PC-3 (cell line): Measurements from ENCODE around the gene KIRREL1. TPM values are rescaled to one million over a fixed set of nuclear protein-coding genes. Genes with fewer than 3 reads are reported as not detected.

Source experiments
- ATAC-seq: fragments of 200-7000 bp; cut with Tn5 transposase; 2 replicates; pipeline ENCODE4 v1.9.1; 2020; ENCODE audit warnings: mild to moderate bottlenecking, moderate library complexity
- BruUV-seq: library from RNA; stranded (reverse); fragments of 400-500 nt; replicated peaks from 2 replicates; lab custom pipeline; 2021; lab: Mats Ljungman, UMichigan
- CTCF ChIA-PET: fragments of 300-600 bp; sonication (Branson Sonifier 250); formaldehyde crosslinking; loops from one replicate; lab custom pipeline; 2022; ENCODE audit warnings: antibody characterized with exemption; lab: Charles Lee
- POLR2A ChIA-PET: fragments of 300-600 bp; sonication (Branson Sonifier 250); formaldehyde crosslinking; loops from one replicate; lab custom pipeline; 2022; ENCODE audit warnings: antibody characterized with exemption; ENCODE audit not compliant: unreplicated experiment; lab: Charles Lee
- DNase-seq: peaks from one replicate; pipeline ENCODE4 v3.0.0-alpha.2; 2015
- H2AFZ ChIP-seq: fragments of 300-600 bp; sonication (generic); 2 replicates; pipeline ENCODE4 v1.6.0; 2016; ENCODE audit warnings: antibody characterized with exemption, low read length
- H3F3A ChIP-seq: fragments of 300-600 bp; sonication (generic); one replicate; pipeline ENCODE4 v1.6.0; 2017; ENCODE audit warnings: antibody characterized with exemption, low read length, control low read depth, mild to moderate bottlenecking; ENCODE audit not compliant: unreplicated experiment
- H3K27ac ChIP-seq: fragments of 300-600 bp; sonication (generic); 2 replicates; pipeline ENCODE4 v1.5.1; 2016; ENCODE audit warnings: mild to moderate bottlenecking, low read length
- H3K27me3 ChIP-seq: fragments of 300-600 bp; sonication (generic); 2 replicates; pipeline ENCODE4 v1.6.1; 2016; ENCODE audit warnings: low read length, mixed read lengths
- H3K36me3 ChIP-seq: fragments of 300-600 bp; sonication (generic); 2 replicates; pipeline ENCODE4 v1.6.1; 2016; ENCODE audit warnings: low read depth, mixed run types, low read length, mixed read lengths
- H3K4me1 ChIP-seq: fragments of 300-600 bp; sonication (generic); 2 replicates; pipeline ENCODE4 v1.5.1; 2016; ENCODE audit warnings: low read length; ENCODE audit not compliant: insufficient read depth
- H3K4me2 ChIP-seq: fragments of 300-600 bp; sonication (generic); 2 replicates; pipeline ENCODE4 v1.6.0; 2016; ENCODE audit warnings: low read length
- H3K4me3 ChIP-seq: fragments of 300-600 bp; sonication (generic); 2 replicates; pipeline ENCODE4 v1.5.1; 2016; ENCODE audit warnings: mild to moderate bottlenecking, low read length, mixed read lengths
- H3K79me2 ChIP-seq: fragments of 300-600 bp; sonication (generic); 2 replicates; pipeline ENCODE4 v1.6.1; 2017; ENCODE audit warnings: low read length, mixed read lengths
- H3K9ac ChIP-seq: fragments of 300-600 bp; sonication (generic); 2 replicates; pipeline ENCODE4 v1.6.0; 2016; ENCODE audit warnings: mild to moderate bottlenecking, low read length
- H3K9me2 ChIP-seq: fragments of 300-600 bp; sonication (generic); replicated peaks from 2 replicates; pipeline ENCODE4 v1.6.1; 2016; ENCODE audit warnings: mixed run types, low read length, mixed read lengths
- H3K9me3 ChIP-seq: fragments of 300-600 bp; sonication (generic); 2 replicates; pipeline ENCODE4 v1.6.1; 2016; ENCODE audit warnings: low read length, mixed read lengths
- H4K20me1 ChIP-seq: fragments of 300-600 bp; sonication (generic); 2 replicates; pipeline ENCODE4 v1.6.1; 2016; ENCODE audit warnings: low read length, mixed read lengths
- EZH2 ChIP-seq: fragments of 300-600 bp; sonication (generic); IDR thresholded peaks from one replicate; pipeline ENCODE4 v1.6.1; 2017; ENCODE audit warnings: antibody characterized with exemption, mild to moderate bottlenecking, low read length; ENCODE audit not compliant: unreplicated experiment
- EZH2phosphoT487 ChIP-seq: fragments of 300-600 bp; sonication (generic); IDR thresholded peaks from 2 replicates; pipeline ENCODE4 v1.6.1; 2018; ENCODE audit warnings: mild to moderate bottlenecking, antibody characterized with exemption, low read length, borderline replicate concordance
- intact Hi-C: fragments of 100-400 bp; cut with micrococcal nuclease; formaldehyde crosslinking; loops from 2 replicates; pipeline ENCODE4 v1.9.0; 2023
- total RNA-seq: library from RNA; depleted of rRNA; stranded (reverse); fragments of >200 nt; gene quantifications from 2 replicates; pipeline ENCODE4 v1.2.3, GENCODE V29; 2014
- TF ChIP-seq, protein P1 (sequence below): fragments of 300-600 bp; sonication (generic); conservative IDR thresholded peaks from 2 replicates; pipeline ENCODE4 v1.5.1; 2017; ENCODE audit warnings: antibody characterized with exemption, low read depth, mild to moderate bottlenecking, low read length

Gene KIRREL1
- total RNA-seq, 1 experiment from 2014 or later, result 49.8 TPM

GRCh38 chr1:158013840-158014730 is 20.6 kb downstream of the KIRREL1 start:
- Histone ChIP-seq H3K36me3 (no peaks in the 10 kb centered on the region), H3K4me1 (peaks cover 65% of the 10 kb centered on the region), H3K4me3 (no peak overlapping the region), H3F3A (peaks cover 4% of the 10 kb centered on the region), H3K9me3 (no peaks in the 10 kb centered on the region), H3K4me2 (no peak overlapping the region), H2AFZ (no peak overlapping the region), H4K20me1 (no peaks in the 10 kb centered on the region), H3K9me2 (no peaks in the 10 kb centered on the region), H3K27ac (no peak overlapping the region), H3K9ac (no peak overlapping the region), H3K27me3 (no peaks in the 10 kb centered on the region), H3K79me2 (peaks cover 84% of the 10 kb centered on the region)
- no TSS peak for BruUV-seq
- intact Hi-C loops, result no loop called here
- CTCF ChIA-PET, result no interaction called here
- ATAC-seq (no peak), DNase-seq (no peak)
- POLR2A ChIA-PET, result no interaction called here
- TF ChIP-seq EZH2 (no peak), EZH2phosphoT487 (no peak)
- TF ChIP-seq, protein P1, sequence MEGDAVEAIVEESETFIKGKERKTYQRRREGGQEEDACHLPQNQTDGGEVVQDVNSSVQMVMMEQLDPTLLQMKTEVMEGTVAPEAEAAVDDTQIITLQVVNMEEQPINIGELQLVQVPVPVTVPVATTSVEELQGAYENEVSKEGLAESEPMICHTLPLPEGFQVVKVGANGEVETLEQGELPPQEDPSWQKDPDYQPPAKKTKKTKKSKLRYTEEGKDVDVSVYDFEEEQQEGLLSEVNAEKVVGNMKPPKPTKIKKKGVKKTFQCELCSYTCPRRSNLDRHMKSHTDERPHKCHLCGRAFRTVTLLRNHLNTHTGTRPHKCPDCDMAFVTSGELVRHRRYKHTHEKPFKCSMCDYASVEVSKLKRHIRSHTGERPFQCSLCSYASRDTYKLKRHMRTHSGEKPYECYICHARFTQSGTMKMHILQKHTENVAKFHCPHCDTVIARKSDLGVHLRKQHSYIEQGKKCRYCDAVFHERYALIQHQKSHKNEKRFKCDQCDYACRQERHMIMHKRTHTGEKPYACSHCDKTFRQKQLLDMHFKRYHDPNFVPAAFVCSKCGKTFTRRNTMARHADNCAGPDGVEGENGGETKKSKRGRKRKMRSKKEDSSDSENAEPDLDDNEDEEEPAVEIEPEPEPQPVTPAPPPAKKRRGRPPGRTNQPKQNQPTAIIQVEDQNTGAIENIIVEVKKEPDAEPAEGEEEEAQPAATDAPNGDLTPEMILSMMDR, result no peak

DNA sequence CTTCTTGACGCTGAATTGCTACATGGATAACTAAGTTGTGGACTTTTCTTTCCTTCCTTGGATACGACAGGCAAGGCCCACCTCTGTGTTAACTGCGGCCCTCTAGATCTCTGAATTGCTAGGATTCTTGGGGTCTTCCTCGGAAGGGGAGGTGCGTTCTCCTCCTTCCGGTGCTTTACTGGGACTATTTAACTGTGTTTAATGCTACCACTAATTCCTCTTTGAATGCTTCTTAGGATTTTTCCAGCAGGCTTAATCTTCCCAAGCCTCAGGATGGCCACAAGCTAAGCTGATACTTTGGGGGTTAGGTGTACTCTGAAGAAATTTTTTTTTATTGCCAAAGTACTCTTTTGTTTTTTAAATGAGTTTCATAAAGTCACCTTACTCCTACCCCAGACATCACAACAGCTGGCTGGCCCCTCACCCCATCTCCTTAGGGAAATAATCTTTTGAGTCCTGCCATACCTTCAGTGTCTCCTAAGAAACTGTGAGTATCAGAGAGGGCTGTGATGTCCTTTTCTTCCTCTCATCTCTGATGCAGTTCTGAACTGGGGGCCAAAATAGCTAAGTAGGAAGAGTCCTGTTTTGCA is 21.4 kb downstream of the KIRREL1 start:
- H3K4me1 ChIP-seq, result peaks cover 64% of the 10 kb centered on the region
- no peak overlapping the region for H3K4me2 ChIP-seq
- ChIA-PET CTCF (no interaction called here), POLR2A (no interaction called here)
- intact Hi-C loops, result no loop called here
- no peaks in the 10 kb centered on the region for H3K9me2 ChIP-seq
- no peaks in the 10 kb centered on the region for H3K9me3 ChIP-seq
- H3K9ac ChIP-seq, result no peak overlapping the region
- ATAC-seq (no peak), DNase-seq (no peak)
- no peak overlapping the region for H3K27ac ChIP-seq
- H3K27me3 ChIP-seq, result no peaks in the 10 kb centered on the region
- TF ChIP-seq, protein P1, result no peak
- no peak for TF ChIP-seq EZH2phosphoT487
- TF ChIP-seq EZH2, result no peak
- H3K79me2 ChIP-seq, result peaks cover 79% of the 10 kb centered on the region
- H3K4me3 ChIP-seq, result no peak overlapping the region
- no peaks in the 10 kb centered on the region for H3K36me3 ChIP-seq
- H3F3A ChIP-seq, result peaks cover 4% of the 10 kb centered on the region
- H4K20me1 ChIP-seq, result no peaks in the 10 kb centered on the region
- BruUV-seq, result no TSS peak
- no peak overlapping the region for H2AFZ ChIP-seq
